ENCODE data around the gene CHCHD3.

The CHCHD3 gene

DNA sequence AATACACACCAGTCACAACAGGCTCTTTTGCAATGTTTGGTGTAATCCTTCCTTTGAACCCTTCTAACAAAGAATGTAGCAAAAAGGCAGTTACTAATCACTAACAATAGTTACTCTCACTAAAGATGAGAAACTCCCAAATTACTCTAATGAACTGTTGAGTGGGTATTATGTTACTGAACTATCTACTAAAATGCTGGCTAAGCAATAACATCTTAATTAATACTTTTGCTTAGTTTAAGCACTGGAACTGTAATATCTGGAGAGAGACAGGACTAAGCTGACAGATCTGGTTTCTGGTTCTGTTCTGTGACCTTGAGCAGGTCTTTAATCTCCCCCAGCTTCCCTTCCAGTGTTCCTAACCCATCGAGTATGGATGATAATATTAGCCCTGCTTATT lies 241.7 kb downstream of the CHCHD3 start:
- Histone ChIP-seq H3K9me3 (no peaks in the 10 kb centered on the region), H3K4me1 (no peaks in the 10 kb centered on the region), H3K27me3 (no peaks in the 10 kb centered on the region), H3K4me3 (no peak overlapping the region), H3K36me3 (no peaks in the 10 kb centered on the region), H3K27ac (no peak overlapping the region)
- no peak for DNase-seq
- intact Hi-C loops (cut with DNase I; ENCODE audit: low total_unique reads): no loop called here
- TF ChIP-seq, protein P1, sequence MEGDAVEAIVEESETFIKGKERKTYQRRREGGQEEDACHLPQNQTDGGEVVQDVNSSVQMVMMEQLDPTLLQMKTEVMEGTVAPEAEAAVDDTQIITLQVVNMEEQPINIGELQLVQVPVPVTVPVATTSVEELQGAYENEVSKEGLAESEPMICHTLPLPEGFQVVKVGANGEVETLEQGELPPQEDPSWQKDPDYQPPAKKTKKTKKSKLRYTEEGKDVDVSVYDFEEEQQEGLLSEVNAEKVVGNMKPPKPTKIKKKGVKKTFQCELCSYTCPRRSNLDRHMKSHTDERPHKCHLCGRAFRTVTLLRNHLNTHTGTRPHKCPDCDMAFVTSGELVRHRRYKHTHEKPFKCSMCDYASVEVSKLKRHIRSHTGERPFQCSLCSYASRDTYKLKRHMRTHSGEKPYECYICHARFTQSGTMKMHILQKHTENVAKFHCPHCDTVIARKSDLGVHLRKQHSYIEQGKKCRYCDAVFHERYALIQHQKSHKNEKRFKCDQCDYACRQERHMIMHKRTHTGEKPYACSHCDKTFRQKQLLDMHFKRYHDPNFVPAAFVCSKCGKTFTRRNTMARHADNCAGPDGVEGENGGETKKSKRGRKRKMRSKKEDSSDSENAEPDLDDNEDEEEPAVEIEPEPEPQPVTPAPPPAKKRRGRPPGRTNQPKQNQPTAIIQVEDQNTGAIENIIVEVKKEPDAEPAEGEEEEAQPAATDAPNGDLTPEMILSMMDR (IDR thresholded peaks at IDR 0.05): no peak

DNA sequence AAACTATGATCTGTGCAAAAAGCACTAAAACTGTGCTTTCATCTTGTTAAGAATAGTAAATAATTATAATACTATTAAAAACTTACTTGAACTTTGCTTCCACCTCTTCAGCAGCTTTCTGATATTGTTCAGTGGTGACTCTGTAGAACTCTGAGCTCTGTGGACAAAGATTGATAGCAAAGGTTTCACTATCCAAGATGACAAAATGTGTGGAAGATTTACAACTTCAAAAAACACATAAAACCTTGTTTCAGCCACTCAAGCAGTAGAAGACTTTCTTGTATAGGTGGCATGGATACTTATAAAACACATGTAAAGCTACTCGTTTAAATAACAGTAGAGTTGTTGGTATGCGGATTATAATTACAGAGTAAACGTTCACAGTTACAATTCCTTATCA lies 243.6 kb downstream of the CHCHD3 start:
- H3K9me3 ChIP-seq: no peaks in the 10 kb centered on the region
- DNase-seq: no peak
- H3K27me3 ChIP-seq: no peaks in the 10 kb centered on the region
- no peak overlapping the region for H3K27ac ChIP-seq
- intact Hi-C loops (cut with DNase I; ENCODE audit: low total_unique reads): no loop called here
- H3K4me3 ChIP-seq: no peak overlapping the region
- H3K4me1 ChIP-seq: no peaks in the 10 kb centered on the region
- no peaks in the 10 kb centered on the region for H3K36me3 ChIP-seq
- TF ChIP-seq, protein P1 (IDR thresholded peaks at IDR 0.05): no peak

DNA sequence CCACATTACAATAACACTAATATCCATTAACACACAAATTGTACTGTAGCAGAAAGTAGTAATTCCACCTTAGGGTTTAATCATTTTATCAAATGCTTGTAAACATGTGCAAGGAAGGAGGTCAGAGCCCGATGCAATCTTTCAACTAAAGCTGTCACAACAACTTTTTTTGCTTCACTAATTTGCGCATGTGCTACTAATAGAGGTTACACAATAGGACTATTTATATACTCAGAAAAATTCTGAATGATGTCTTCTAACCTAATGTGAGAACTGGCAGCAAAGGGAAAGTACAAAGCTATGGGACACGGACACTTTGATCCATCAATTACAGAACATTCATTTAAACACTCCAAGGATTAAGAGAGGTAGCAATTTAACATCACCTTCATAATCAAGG lies 244.4 kb downstream of the CHCHD3 start:
- Histone ChIP-seq H3K4me1 (no peaks in the 10 kb centered on the region), H3K36me3 (no peaks in the 10 kb centered on the region), H3K27me3 (no peaks in the 10 kb centered on the region), H3K27ac (no peak overlapping the region), H3K4me3 (no peak overlapping the region), H3K9me3 (no peaks in the 10 kb centered on the region)
- TF ChIP-seq, protein P1 (IDR thresholded peaks at IDR 0.05): no peak
- intact Hi-C loops (cut with DNase I; ENCODE audit: low total_unique reads): no loop called here
- no peak for DNase-seq

DNA sequence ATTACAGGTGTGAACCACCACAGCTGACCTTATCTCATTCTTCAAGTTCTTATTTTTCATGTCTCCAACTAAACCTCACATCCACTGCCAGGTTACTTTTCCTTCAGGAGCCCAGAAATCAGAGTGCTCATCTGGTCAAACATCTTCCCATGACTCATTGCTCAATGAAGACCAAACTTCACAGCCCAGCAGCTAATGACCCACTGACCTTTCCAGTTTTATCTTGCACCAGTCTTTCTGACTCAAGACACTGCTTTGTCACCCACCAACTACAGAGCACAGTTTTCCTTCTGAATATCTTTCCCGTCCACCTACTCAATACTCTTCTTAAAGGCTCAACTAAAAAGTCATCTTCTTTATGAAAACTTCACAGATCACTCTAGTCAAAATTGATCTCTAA lies 245.1 kb downstream of the CHCHD3 start:
- Histone ChIP-seq H3K4me3 (no peak overlapping the region), H3K9me3 (no peaks in the 10 kb centered on the region), H3K4me1 (no peaks in the 10 kb centered on the region), H3K27me3 (no peaks in the 10 kb centered on the region), H3K36me3 (no peaks in the 10 kb centered on the region), H3K27ac (no peak overlapping the region)
- TF ChIP-seq, protein P1 (IDR thresholded peaks at IDR 0.05): no peak
- intact Hi-C loops (cut with DNase I; ENCODE audit: low total_unique reads): no loop called here
- no peak for DNase-seq

DNA sequence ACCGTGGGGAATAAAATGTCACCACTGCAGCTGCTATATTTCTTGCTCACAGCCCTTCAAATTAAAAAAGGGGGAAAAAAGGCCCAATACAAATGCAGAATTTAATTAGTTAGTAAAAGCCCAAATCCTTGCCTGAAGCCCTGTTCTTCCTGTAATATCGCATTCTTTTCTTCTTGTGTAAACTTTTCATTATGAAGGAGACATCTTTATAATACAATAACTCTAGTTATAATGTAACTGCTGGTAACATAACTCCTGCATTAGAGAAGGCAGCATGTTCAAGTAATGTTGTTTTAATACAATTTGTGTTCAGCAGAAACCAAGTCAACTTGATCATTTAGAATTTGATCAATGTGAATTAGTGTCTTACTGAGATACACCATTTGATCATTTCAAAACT lies 250.9 kb downstream of the CHCHD3 start:
- TF ChIP-seq, protein P1 (IDR thresholded peaks at IDR 0.05): no peak
- H3K36me3 ChIP-seq: no peaks in the 10 kb centered on the region
- DNase-seq: no peak
- H3K27me3 ChIP-seq: no peaks in the 10 kb centered on the region
- no peak overlapping the region for H3K27ac ChIP-seq
- H3K4me3 ChIP-seq: no peak overlapping the region
- intact Hi-C loops (cut with DNase I; ENCODE audit: low total_unique reads): no loop called here
- no peaks in the 10 kb centered on the region for H3K9me3 ChIP-seq
- H3K4me1 ChIP-seq: no peaks in the 10 kb centered on the region

DNA sequence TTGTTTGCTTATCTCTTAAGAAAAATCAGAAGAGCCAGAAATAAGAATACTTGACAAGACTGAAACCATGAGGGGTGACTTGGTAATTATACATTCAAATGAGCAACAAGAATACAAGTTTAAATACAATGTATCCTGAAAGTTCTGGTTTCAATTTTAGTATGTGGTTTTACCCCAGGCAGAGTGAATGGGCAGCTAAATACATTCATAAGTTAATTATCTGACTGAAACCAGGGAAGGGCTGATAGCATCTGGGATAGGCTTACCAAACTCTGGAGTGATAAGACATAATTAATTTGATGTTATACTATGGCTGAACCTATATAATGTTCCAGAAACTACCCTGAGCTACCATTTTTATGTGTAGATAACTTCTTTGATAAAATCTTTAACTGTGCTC lies 253.4 kb downstream of the CHCHD3 start:
- TF ChIP-seq, protein P1 (IDR thresholded peaks at IDR 0.05): no peak
- no peak overlapping the region for H3K27ac ChIP-seq
- H3K36me3 ChIP-seq: no peaks in the 10 kb centered on the region
- no peak overlapping the region for H3K4me3 ChIP-seq
- H3K9me3 ChIP-seq: no peaks in the 10 kb centered on the region
- H3K27me3 ChIP-seq: no peaks in the 10 kb centered on the region
- no peaks in the 10 kb centered on the region for H3K4me1 ChIP-seq
- DNase-seq: no peak
- intact Hi-C loops (cut with DNase I; ENCODE audit: low total_unique reads): no loop called here
